ENCODE measurements around the gene TIMP2. TPM values are rescaled to one million over a fixed set of nuclear protein-coding genes. Genes with fewer than 3 reads are reported as not detected.
A peak's percentile ranks its signal among the peaks of the same experiment; 100 is the strongest.

Gene TIMP2
- total RNA-seq, 2 experiments from 2014 or later = 2.4 to 2.6 TPM

GRCh38 chr17:78935419-78936323, 10.5 kb upstream of the TIMP2 start:
- no peak overlapping the region for H3K4me3 Mint-ChIP-seq
- H3K4me1 Mint-ChIP-seq = peaks cover 14% of the 10 kb centered on the region
- ChIA-PET CTCF (no interaction called here), POLR2A (no interaction called here)
- DNase-seq = no peak
- H3K27me3 Mint-ChIP-seq = no peaks in the 10 kb centered on the region
- H3K9me3 Mint-ChIP-seq = no peaks in the 10 kb centered on the region
- H3K36me3 Mint-ChIP-seq (ENCODE audit: low read depth) = no peaks in the 10 kb centered on the region
- H3K27ac Mint-ChIP-seq = no peak overlapping the region

GRCh38 chr17:78934681-78935418, 9.7 kb upstream of the TIMP2 start:
- no peak for DNase-seq
- Mint-ChIP-seq H3K9me3 (no peaks in the 10 kb centered on the region), H3K36me3 (ENCODE audit: low read depth) (no peaks in the 10 kb centered on the region), H3K27me3 (no peaks in the 10 kb centered on the region), H3K27ac (no peak overlapping the region), H3K4me1 (peaks cover 14% of the 10 kb centered on the region), H3K4me3 (no peak overlapping the region)
- ChIA-PET CTCF (interaction anchor here (1.2 kb wide), 1 partner anchor 60 kb away, joined by 3 read pairs; no protein-coding TSS in a partner anchor), POLR2A (no interaction called here)

- Mint-ChIP-seq H3K27ac (no peak overlapping the region), H3K9me3 (no peaks in the 10 kb centered on the region), H3K36me3 (ENCODE audit: low read depth) (no peaks in the 10 kb centered on the region), H3K4me1 (peaks cover 14% of the 10 kb centered on the region), H3K27me3 (peaks cover under 1% of the 10 kb centered on the region), H3K4me3 (no peak overlapping the region)
- no peak for DNase-seq
- ChIA-PET POLR2A (no interaction called here), CTCF (interaction anchor here (1.2 kb wide), 2 partner anchors 9 to 59 kb away, joined by 3 read pairs; no protein-coding TSS in a partner anchor)
These were observed 8.9 kb upstream of the TIMP2 start for GRCh38 chr17:78933959-78934568.

- peak; percentile 47 for DNase-seq
- Mint-ChIP-seq H3K27ac (peak overlapping the region; percentile 86), H3K4me3 (no peak overlapping the region), H3K4me1 (peaks cover 14% of the 10 kb centered on the region), H3K9me3 (no peaks in the 10 kb centered on the region), H3K36me3 (ENCODE audit: low read depth) (no peaks in the 10 kb centered on the region), H3K27me3 (peaks cover 2% of the 10 kb centered on the region)
- CTCF ChIA-PET = interaction anchor here (0.6 to 1.2 kb wide), 3 partner anchors 10 to 102 kb away, joined by 3 read pairs; no protein-coding TSS in a partner anchor
- POLR2A ChIA-PET = no interaction called here
These were observed 8.1 kb upstream of the TIMP2 start for GRCh38 chr17:78933025-78933958.

- no peak overlapping the region for H3K27ac Mint-ChIP-seq
- DNase-seq = no peak
- H3K27me3 Mint-ChIP-seq = peaks cover 21% of the 10 kb centered on the region
- H3K4me3 Mint-ChIP-seq = no peak overlapping the region
- H3K36me3 Mint-ChIP-seq (ENCODE audit: low read depth) = no peaks in the 10 kb centered on the region
- no peaks in the 10 kb centered on the region for H3K9me3 Mint-ChIP-seq
- POLR2A ChIA-PET = no interaction called here
- CTCF ChIA-PET = no interaction called here
- H3K4me1 Mint-ChIP-seq = peaks cover 14% of the 10 kb centered on the region
These were observed 5.0 kb upstream of the TIMP2 start for GRCh38 chr17:78929908-78930775.

- Mint-ChIP-seq H3K4me1 (peaks cover 17% of the 10 kb centered on the region), H3K9me3 (no peaks in the 10 kb centered on the region), H3K27ac (peak overlapping the region; percentile 57), H3K27me3 (peaks cover 26% of the 10 kb centered on the region), H3K36me3 (ENCODE audit: low read depth) (no peaks in the 10 kb centered on the region), H3K4me3 (peak overlapping the region; percentile 32)
- POLR2A ChIA-PET = interaction anchor here (0.5 kb wide), 1 partner anchor 54 kb away, joined by 3 read pairs; no protein-coding TSS in a partner anchor
- DNase-seq = no peak
- CTCF ChIA-PET = interaction anchor here (0.6 kb wide), 1 partner anchor 977 kb away, joined by 3 read pairs; no protein-coding TSS in a partner anchor
These were observed 722 bp upstream of the TIMP2 start for GRCh38 chr17:78925662-78926555.

- POLR2A ChIA-PET = no interaction called here
- peaks cover 26% of the 10 kb centered on the region for H3K27me3 Mint-ChIP-seq
- CTCF ChIA-PET = no interaction called here
- H3K36me3 Mint-ChIP-seq (ENCODE audit: low read depth) = no peaks in the 10 kb centered on the region
- no peaks in the 10 kb centered on the region for H3K9me3 Mint-ChIP-seq
- H3K4me1 Mint-ChIP-seq = peaks cover 17% of the 10 kb centered on the region
- DNase-seq = no peak
- no peak overlapping the region for H3K27ac Mint-ChIP-seq
- peak overlapping the region; percentile 66 for H3K4me3 Mint-ChIP-seq
These were observed 571 bp downstream of the TIMP2 start for GRCh38 chr17:78924481-78925151.

GRCh38 chr17:78923660-78924453, 1.3 kb downstream of the TIMP2 start:
- peak overlapping the region; percentile 32 for H3K27ac Mint-ChIP-seq
- CTCF ChIA-PET = interaction anchor here (1.0 kb wide), 1 partner anchor 25 kb away, joined by 3 read pairs; no protein-coding TSS in a partner anchor

GRCh38 chr17:78922816-78923498, 2.2 kb downstream of the TIMP2 start:
- ChIA-PET CTCF (interaction anchor here (0.6 to 1.0 kb wide), 3 partner anchors 20 to 172 kb away, joined by 3 to 6 read pairs (median 3); no protein-coding TSS in a partner anchor), POLR2A (no interaction called here)
- peaks cover 17% of the 10 kb centered on the region for H3K4me1 Mint-ChIP-seq
- H3K27ac Mint-ChIP-seq = peak overlapping the region; percentile 41
- H3K27me3 Mint-ChIP-seq = peaks cover 20% of the 10 kb centered on the region
- no peaks in the 10 kb centered on the region for H3K9me3 Mint-ChIP-seq
- peak overlapping the region; percentile 66 for H3K4me3 Mint-ChIP-seq
- DNase-seq = no peak
- H3K36me3 Mint-ChIP-seq (ENCODE audit: low read depth) = no peaks in the 10 kb centered on the region

More at GRCh38 chr17:78923660-78924453, 1.3 kb downstream of the TIMP2 start:
- Mint-ChIP-seq H3K27me3 (peaks cover 24% of the 10 kb centered on the region), H3K4me3 (peak overlapping the region; percentile 66), H3K36me3 (ENCODE audit: low read depth) (no peaks in the 10 kb centered on the region), H3K4me1 (peaks cover 17% of the 10 kb centered on the region), H3K9me3 (no peaks in the 10 kb centered on the region)
- peak; percentile 69 for DNase-seq
- POLR2A ChIA-PET = no interaction called here

All from activated CD4-positive, alpha-beta T cell treated with anti-CD3 and anti-CD28 coated beads, Interleukin-2, amount 10 ng/mL, durations not matched to agents 7 days and 5 days (primary cell).